Panc1 (cell line): ENCODE measurements around the gene PKIB.

Experiments
- CTCF ChIP-seq: fragments of 450-650 bp; IDR thresholded peaks from 2 replicates; pipeline ENCODE4 v1.5.1; 2017; ENCODE audit warnings: mild to moderate bottlenecking
- POLR2AphosphoS5 ChIP-seq: IDR thresholded peaks from 2 replicates; pipeline ENCODE4 v1.6.1; 2012; ENCODE audit warnings: mild to moderate bottlenecking, low read depth, low read length, moderate library complexity

- TF ChIP-seq POLR2AphosphoS5 (no peak), CTCF (no peak)
Measured at GRCh38 chr6:122621638-122622037, 11.4 kb downstream of the PKIB start.
